HG03064 (cell line): ENCODE measurements around the gene PRKCB.

Experiments used
- ATAC-seq: cut with Tn5 transposase; IDR thresholded peaks from one replicate; pipeline ENCODE4 v1.9.1; 2021; ENCODE audit warnings: low read depth; ENCODE audit not compliant: unreplicated experiment

The PRKCB gene

DNA sequence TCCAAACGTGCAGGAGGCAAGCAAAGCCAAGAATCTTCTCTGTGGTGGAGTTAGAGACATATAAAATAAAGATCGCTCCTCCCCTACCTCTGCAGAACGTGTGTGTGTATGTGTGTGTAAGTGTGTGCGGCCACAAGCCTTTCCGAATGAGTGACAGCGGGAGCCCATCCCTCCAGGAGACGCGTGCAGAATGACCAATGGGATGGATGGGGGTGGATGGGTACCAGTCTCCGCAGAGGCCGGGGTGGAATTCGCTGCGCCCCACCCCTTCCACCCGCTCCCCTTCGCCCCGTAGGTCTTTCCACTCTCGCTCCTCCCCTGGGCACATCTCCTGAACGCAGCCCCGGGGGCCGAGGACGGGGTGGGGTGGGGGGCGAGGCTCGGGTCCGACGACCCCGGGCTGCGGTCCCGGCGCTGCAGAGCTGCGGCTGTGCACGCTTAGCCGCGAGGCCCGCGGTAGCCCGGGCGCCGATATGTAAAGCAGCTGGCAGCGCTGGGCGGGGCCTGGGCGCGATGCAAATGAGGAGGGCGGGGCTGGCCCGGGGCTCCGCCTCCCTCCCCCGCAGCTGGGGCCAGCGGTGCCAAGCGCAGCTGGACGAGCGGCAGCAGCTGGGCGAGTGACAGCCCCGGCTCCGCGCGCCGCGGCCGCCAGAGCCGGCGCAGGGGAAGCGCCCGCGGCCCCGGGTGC, at the start of gene PRKCB:
Gene PRKCB (plus strand): TSS at position 594 of the 688 bp plus-strand sequence.
- ATAC-seq, result peak; percentile 61

DNA sequence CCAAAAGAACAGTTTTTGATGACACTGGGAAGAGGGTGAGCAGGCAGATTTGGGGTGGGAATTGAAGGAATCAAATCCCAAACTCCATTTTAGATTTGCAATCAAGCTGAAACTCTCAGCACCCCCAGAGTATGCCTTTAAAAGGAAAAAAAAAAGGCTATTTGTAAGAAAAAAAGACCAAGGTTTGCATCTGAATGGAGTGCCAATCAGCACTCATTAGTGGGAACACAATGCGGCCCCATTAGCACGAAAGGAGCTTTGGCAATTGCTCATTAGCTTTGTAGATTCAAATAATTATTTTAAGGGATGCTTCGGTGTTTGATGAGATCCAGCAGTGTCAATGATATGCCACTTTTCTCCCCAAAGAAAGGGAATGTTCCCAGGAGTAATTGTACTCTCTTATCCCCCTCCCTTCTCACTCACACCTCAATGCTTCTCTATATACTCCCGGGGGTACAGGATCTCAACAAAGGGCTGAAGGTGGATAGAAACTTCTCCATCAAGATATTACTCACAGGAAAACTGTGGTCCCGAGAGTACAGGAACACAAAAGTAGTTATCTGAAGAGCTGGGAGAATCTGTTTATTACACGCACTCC, 48.7 kb upstream of the PRKCB start:
- no peak for ATAC-seq

DNA sequence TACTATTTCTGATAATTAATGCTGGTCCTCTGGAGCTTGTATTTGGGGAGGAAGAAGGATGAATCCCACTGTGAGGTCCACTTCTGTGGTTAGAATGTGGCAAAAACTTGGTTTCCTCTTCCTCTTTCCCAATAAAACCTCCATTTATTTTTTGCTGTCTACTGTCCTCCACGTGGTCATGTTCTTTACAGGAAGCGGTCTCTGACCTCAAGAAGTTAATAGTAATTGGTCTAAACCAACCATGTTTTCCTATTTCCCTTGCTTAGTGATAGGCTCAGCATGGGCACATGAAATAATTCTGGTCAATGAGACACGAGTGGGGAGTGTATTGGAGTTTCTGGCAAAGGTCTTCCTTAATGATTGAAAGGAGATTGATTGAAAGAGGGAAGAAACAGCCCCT, 47.1 kb upstream of the PRKCB start:
- ATAC-seq, result no peak

DNA sequence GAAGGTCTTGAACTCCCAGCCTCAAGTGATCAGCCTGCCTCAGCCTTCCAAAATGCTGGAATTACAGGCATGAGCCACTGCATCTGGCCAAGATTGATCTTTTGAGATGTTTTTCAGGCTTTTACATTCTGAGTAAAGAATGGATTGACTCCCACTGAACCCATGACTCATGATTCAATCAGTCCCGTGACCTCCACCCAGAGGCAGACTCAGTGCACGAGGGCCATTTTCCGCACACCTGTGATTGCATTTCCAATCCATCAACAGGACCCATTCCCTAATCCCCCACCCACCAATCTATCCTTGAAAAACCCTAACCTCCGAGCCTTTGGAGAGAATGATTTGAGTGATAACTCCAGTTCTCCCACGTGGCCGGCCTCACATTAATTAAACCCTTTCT, 40.4 kb upstream of the PRKCB start:
- ATAC-seq, result no peak

DNA sequence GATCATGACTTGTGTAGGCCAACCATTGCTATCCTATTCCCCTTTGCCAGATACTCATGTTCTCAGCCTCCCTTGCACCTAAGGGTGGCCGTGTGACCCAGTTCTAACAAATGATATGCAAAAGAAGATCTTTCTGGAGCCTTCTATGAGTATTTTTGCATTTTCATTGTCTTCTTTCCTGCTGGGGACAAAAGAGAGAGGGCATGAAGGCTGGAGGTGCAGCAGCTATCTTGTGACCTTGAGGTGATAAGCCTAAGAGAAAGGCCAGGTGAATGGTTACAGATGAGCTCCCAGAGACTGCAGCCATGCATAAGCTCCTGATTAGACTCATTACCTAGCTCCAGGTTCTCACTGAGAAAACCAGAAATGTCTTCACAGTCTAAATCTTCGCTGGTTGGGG, 38.8 kb upstream of the PRKCB start:
- no peak for ATAC-seq

DNA sequence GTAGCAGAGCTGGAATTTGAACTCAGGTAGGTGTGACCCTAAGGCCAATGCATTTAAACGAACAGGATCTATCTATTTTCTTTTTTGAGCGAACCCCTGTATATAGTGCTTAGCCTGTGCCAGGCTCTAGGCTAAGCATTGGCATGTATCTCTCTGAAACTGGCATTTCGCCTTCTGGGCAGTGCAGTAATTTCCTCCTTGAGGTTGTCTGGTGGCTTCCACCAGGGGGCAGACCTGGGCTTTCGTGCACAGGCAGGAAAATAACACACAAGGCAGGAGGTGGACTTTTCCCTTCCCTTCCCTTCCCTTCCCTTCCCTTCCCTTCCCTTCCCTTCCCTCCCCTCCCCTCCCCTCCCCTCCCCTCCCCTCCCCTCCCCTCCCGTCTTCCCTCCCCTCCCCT, 34.4 kb upstream of the PRKCB start:
- no peak for ATAC-seq

DNA sequence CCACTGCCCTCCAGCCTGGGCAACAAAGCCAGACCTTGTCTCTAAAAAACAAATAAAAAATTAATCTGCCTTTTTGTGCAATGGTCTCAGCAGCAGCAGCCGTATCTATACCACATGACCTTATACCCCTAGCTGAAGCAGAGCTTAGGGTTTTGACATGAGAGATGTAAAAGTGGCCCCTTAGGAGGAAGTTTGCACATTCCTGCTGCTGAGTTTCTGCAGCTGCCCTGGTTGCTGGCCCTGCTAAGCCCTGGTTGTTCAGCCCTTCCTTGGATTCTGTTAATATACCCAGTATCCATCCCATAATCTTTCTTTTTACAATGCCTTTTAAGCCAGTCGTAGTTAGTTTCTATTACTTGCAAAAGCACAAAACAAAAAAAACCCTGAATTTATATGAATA, 33.0 kb upstream of the PRKCB start:
- no peak for ATAC-seq

DNA sequence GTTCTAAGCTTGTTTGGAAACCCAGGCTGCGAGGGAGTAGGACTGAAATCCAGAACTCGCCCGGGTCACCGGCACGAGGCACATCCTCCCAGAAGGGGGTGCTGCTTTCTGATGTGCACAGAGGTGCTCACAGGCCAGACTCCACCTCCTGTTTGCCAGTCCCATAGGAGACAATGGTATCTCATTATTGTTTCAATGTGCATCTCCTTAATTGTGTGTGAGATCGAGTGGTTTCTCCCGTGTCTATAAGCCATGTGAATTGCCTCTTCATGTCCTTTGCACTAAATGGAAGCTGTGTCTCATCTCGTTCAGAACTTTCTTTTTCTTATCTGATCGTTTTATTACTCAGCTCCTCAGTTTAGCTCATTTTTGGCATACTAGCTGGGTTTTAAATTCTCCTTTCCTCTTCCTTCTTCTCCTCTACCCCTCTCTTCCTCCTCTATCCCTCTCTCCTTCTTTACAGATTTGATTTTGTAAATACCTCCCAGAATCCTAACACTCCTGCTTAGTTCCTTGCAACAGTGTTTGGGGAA, 32.1 kb upstream of the PRKCB start:
- no peak for ATAC-seq

DNA sequence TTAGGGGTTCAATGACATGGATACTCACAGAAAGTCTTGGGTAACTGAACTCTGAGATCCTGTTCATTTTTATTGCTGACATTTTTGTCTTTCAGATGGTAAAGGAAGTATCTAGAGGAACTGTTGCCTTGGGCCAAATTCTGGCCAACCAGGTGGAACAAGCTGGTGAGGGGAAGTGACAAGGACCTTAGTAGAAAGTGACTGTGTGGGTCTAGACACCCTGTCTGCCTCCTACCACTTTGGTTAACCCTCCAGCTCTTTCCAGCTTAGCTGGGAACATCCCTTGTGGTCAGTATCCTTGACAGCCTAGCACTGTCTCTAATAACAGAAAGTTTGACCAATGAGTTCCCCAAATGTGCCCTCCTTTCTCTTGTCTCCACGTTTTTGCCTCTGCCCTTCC, 28.8 kb upstream of the PRKCB start:
- ATAC-seq, result no peak

DNA sequence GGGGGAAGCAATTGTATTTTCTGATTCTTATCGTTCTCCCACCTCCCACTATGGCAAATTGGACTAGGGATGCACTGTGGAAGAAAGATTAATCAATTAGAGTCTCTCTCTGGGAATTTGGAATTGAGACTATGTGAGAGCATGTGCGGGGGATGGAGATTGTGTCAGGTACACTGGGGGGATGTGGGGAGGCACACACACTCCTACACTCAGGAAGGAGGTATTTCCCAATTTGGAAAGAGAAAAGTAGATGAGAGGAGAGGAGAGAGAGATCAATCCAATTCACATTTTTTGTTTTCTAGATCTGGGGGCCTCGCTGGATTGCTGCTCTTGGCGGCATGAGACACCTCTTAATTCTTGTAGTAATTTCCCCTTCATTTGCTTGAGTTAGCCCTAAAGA, 14.3 kb upstream of the PRKCB start:
- no peak for ATAC-seq

DNA sequence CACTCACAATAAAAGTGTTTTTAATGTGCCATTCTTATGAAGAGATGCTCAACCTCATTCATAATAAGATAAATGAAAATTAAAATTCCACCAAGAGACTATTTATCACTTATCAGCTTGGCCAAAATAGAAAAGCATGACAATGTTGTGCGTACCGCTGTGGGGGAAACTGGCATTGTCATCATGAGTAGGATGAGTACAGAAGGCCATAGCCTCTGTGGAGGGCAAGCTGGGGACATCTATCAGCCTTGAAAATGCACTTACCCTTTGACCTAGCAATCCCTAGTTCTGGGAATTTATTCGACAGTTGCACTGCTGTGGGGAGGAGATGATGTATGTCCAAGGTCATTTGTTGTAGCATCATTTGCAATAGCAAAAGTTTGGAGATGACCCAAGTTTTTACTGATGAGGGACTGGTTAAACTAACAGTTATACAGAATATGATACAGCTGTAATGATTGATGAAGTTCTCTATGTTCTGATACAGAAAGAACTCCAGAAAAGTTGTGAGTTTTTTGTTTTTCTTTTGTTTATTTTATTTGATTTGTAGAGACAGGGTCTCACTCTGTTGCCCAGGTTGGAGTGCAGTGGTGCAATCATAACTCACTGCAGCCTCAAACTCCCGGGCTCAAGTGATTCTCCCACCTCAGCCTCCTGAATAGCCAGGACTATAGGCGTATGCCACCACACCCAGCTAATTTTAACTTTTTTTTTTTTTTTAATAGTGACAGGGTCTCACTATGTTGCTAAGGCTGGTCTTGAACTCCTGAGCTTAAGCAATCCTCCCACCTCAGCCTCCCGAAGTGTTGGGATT, 13.7 kb upstream of the PRKCB start:
- ATAC-seq, result no peak

DNA sequence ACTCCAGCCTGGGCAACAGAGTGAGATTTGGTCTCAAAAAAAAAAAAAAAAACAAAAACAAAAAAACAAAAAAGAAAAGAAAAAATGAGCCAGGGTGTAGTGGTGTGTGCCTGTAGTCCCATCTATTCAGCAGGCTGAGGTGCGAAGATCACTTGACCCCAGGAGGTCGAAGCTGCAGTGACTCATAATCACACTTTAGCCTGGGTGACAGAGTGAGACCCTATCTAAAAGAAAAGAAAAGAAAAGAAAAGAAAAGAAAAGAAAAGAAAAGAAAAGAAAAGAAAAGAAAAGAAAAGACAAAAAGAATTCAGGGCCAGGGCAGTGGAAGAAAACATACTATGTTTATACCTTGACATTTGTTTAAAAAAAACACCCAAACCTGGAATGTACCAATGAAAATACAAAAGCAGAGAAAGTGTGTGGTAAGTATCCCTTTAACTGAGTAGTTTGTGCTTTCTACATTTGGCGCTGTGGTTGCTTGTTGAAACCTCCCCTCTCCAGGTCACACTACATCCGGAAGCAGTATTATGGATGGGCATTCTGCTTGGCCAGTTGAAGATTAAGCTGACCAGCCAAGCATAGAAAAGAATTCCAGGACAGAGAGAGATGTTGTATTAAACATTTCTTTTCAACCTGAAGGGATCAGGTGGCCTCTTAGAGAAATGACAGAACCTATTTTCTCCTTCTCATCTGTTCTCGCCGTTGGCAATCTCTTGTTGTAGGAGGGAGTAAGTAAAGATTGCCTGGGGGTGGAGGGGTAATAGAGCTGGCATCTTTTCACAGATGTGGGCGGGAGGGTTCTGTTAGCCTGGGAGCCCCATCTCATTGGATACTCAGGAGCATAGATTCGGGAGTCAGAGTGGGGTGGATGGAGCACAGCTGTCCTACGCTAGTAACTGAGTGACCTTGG, 12.1 kb upstream of the PRKCB start:
- ATAC-seq, result no peak

DNA sequence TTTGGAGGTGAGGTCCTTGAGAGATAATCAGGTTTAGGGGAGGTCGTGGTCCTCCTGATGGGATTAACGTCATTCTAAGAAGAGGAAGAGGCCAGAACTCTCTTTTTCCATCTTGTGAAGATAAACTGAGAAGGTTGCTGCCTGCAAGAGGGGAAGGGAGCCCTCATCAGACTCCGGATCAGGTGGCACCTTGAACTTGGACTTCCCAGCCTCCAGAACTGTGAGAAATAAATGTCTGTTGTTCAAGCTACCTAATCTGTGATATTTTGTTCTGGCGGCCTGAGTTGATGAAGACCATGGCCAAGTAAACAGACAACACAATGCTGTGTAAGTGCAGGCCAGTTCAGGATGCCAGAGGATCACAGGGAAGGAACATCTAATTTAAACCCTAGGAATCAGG, 10.9 kb upstream of the PRKCB start:
- no peak for ATAC-seq

DNA sequence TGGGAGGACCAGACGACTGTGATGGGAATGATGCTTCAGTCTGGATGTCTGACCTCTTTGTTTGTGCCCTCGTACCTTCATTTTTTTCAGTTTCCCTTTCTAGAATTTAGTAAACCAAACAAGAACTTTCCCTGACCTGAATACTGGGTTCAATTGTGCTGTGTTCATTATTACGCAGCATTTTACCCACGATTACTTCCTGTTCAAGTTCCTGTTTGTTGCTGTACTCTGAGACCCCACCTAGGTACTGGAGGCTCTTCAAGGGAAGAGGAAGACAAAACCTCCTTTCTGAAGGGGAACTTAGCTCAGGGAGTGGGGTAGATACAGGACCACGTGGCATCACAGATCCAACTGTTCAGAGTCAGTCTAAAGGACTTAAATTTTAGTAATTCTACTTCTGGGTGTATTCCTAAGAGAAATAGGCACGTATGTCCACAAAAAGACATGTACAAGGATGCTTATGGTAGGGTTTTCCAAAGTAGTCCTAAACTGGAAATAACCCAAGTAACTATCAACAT, 9.2 kb upstream of the PRKCB start:
- no peak for ATAC-seq

DNA sequence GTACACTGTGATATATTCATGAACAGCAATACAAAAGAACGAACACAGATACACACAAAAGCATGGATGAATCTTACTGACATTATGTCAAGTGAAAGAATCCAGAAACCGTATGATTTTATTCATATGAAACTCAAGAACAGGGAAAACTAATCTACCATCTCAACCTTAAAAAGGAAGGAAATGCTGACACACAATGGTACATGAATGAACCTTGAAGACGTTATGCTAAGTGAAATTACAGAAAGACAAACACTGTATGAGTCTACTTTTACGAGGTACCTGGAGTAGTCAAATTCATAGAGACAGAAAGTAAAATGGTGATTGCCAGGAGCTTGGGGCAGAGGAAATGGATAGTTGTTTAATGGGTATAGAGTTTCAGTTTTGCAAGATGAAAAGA, 8.7 kb upstream of the PRKCB start:
- ATAC-seq, result no peak

DNA sequence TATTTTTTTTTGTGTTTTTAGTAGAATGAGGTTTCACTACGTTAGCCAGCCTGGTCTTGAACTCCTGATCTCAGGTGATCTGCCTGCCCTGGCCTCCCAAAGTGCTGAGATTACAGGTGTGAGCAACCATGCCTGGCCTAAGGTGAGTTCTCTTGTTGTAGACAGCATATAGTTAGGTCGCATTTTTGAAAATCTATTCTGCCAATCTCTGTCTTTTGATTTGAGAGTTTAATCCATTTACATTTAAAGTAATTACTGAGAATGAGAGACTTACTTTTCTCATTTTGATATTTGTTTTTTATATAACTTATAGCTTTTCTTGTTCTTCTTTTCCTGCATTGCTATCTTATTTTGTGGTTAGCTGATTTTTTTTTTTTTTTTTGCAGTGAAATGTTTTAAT, 6.3 kb upstream of the PRKCB start:
- no peak for ATAC-seq

DNA sequence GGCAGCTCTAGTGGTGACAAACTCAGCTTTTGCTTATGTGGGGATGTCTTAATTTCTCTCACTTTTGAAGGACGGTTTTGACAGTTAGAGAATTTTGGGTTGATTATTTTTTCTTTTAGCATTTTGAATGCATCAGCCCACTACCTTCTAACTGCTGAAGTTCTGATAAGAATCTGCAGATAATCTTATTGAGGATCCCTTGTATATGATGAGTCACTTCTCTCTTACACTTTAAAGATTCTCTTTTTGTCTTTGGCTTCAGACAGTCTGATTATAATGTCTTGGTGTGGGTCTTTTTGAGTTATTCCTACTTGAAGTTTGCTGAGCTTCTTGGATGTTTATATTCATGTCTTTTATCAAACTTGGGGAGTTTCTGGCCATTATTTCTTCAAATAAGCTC, 5.5 kb upstream of the PRKCB start:
- no peak for ATAC-seq

DNA sequence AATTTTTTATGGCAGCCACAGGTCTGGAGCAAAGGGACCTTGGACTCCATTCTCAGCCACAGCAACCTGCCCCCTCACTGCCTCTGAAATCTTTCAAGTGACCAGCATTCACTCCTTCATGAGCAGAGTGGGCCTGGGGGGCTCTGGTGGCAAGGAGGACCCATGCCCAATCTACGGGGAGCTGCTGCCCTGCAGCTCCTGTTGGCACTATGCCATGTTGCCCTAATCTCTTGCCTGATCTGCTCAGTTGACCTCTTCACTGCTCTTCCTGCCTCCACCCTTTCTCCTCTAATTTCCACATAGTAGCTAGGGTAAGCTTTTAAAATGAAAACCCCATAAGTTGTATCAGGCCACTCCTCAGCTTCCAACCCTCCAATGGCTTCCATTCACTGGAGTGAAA, 2.9 kb upstream of the PRKCB start:
- no peak for ATAC-seq

DNA sequence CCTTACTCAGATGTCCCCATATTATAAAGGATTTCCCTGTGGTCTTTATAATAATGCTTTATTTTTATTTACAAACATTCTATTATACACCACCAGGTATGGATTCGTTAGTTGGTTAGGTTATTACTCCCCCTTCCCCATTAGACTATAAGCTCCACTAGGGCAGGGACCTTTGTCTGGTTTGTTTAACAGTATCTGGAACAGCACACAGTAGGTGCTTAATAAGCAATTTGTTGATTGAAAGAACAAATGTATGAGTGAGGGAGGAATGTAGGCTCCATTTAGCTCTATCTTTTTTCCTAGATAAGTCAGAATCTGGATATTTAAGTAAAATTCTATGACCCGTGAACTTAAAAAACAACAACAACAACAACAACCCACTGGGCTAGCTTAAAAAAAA, 2.3 kb upstream of the PRKCB start:
- no peak for ATAC-seq

DNA sequence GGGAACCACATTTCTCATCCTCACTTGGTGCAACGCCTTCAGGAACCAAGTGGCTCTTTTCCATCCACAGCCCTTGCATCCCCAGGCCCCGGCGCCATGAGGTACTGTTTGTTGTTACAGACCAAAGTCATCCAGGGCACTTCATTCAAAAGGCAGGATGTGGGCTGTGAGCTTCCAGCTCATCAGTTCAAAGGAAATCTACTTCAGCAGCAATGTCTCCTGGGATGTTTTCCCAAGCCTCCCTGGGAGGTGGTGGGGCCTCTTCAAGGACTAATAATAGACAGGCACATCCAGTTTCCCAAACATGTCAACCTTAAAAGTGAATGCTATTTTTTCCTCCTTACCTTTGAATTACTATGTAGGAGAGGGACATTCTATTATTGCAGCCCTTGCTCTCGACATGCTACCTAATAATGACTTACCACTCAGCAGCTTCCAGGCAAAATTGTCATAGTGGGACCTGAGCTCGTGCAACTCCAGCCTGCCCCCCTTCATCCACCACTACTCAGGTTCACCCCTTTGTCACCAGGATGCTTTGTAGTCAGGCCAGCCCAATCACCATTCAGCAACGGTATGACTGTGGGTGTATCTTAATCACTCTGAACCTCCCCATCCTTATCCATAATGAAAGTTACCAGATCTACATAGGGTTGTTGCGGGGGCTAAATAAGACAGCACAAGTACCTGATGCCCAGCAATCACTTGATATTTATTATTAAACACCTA, 1.7 kb upstream of the PRKCB start:
- ATAC-seq, result no peak
